Measurements from ENCODE around the gene ZNF423. TPM values are rescaled to one million over a fixed set of nuclear protein-coding genes. Genes with fewer than 3 reads are reported as not detected.

ZNF423 gene
- polyA plus RNA-seq, 1 of the 3 experiments (the other 2 are of a cell fraction) = 1.2 TPM

DNA sequence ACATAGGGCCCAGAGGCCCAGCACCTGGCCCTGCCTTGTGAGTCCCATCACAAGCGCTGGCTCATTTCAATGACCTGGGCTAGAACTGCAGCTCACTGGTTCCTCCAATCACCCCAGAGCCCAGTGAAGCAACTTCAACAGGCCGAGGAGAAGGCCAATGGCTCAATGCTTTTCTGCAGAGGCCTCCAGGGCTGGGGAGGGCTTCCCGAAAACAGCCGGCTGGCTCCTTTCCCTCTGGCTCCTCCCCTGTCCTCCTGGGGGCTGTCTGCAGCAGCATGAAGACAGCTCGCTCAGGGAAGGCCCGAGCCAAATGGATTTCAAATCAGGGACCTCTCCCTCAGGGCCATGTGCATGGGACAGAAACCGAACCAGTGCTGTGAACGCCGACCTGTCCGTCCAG lies 121.6 kb downstream of the ZNF423 start:
- 67% methylated on average over 5 of the region's 10 CpGs for WGBS (ENCODE audit: low lambda C conversion rate)
- DNase-seq = no peak

DNA sequence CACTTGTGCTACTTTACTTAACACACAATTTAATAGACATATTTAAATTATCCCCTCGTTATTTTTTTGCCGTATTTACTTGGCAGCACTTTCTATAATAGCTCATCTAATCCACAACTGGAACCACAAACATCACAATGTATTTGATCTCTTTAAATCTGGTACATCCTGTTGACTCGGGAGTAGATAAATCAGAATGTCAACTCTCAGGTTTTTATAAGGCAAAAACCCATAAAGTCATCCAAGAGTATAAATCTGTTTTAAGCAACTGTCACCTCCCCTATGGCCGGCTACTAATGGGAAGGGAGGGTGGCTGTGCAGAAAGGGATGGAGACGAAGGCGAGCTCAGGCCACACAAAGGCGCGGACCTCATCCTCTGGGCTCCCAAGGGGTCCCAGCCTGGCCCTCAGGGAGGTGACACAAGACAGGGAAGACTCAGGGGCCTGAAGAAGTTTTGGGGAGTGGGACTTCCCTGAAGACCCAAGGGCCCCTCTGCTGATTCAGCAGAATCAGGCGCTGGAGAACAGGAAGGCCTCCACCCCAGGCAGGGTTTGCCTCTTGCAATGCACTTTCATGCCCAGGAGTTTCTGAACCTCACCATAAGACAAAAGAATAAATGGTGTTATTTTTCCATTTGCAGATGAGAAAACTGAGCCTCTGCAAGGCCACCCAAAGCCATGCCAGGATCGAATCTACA lies 122.5 kb downstream of the ZNF423 start:
- H4K20me1 ChIP-seq (ENCODE audit: insufficient read depth) = no peaks in the 10 kb centered on the region
- ChIA-PET POLR2A (no interaction called here), CTCF (interaction anchor here (1.0 kb wide), 1 partner anchor 21 kb away, joined by 3 read pairs; no protein-coding TSS in a partner anchor)
- no peaks in the 10 kb centered on the region for H3K36me3 ChIP-seq (replicated peaks in 1 of 2; ENCODE audit: control insufficient read depth in 1 of 2, insufficient read depth in 2 of 2, low read length in 1 of 2)
- TF ChIP-seq, protein P1, sequence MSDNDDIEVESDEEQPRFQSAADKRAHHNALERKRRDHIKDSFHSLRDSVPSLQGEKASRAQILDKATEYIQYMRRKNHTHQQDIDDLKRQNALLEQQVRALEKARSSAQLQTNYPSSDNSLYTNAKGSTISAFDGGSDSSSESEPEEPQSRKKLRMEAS (IDR thresholded peaks at IDR 0.05; ENCODE audit: low read depth) = no peak
- TF ChIP-seq MXI1 (IDR thresholded peaks at IDR 0.05; ENCODE audit: low read depth, low read length) (no peak), TCF12 (IDR thresholded peaks at IDR 0.05) (no peak), EZH2phosphoT487 (IDR thresholded peaks at IDR 0.05; ENCODE audit: borderline replicate concordance, low read depth) (no peak)
- H3K9ac ChIP-seq = no peak overlapping the region
- H3K4me3 ChIP-seq (ENCODE audit: low read depth in 2 of 2, low read length in 1 of 2) = no peak overlapping the region
- no peaks in the 10 kb centered on the region for H3K27me3 ChIP-seq (ENCODE audit: insufficient read depth)
- H3K27ac ChIP-seq (ENCODE audit: low read depth in 2 of 2, low read length in 1 of 2) = no peak overlapping the region
- 67% methylated on average over 9 of the region's 10 CpGs for WGBS (ENCODE audit: low lambda C conversion rate)
- H3K4me2 ChIP-seq = no peak overlapping the region
- no peak for DNase-seq
- no peaks in the 10 kb centered on the region for H3K9me3 ChIP-seq
- H3K4me1 ChIP-seq (ENCODE audit: control insufficient read depth in 1 of 2, insufficient read depth in 2 of 2, low read depth in 1 of 2, low read length in 1 of 2) = peaks cover 0 to 11% of the 10 kb centered on the region in 2 experiments; a peak in 1 of 4 replicates
- H3K9me2 ChIP-seq = no peaks in the 10 kb centered on the region
- no peak overlapping the region for H2AFZ ChIP-seq (ENCODE audit: low read depth)
- no peaks in the 10 kb centered on the region for H3K79me2 ChIP-seq (ENCODE audit: insufficient read depth)
- no peaks in the 10 kb centered on the region for H3F3A ChIP-seq (replicated peaks; ENCODE audit: insufficient read depth)

More for the DNA sequence above, 121.6 kb downstream of the ZNF423 start:
- Histone ChIP-seq H3F3A (replicated peaks; ENCODE audit: insufficient read depth) (no peaks in the 10 kb centered on the region), H4K20me1 (ENCODE audit: insufficient read depth) (no peaks in the 10 kb centered on the region), H3K9me3 (no peaks in the 10 kb centered on the region), H3K4me1 (ENCODE audit: control insufficient read depth in 1 of 2, insufficient read depth in 2 of 2, low read depth in 1 of 2, low read length in 1 of 2) (peaks cover 0 to 18% of the 10 kb centered on the region in 2 experiments; a peak in 1 of 4 replicates), H3K4me3 (ENCODE audit: low read depth in 2 of 2, low read length in 1 of 2) (no peak overlapping the region), H3K27me3 (ENCODE audit: insufficient read depth) (no peaks in the 10 kb centered on the region), H3K36me3 (replicated peaks in 1 of 2; ENCODE audit: control insufficient read depth in 1 of 2, insufficient read depth in 2 of 2, low read length in 1 of 2) (no peaks in the 10 kb centered on the region), H2AFZ (ENCODE audit: low read depth) (no peak overlapping the region), H3K4me2 (no peak overlapping the region), H3K79me2 (ENCODE audit: insufficient read depth) (no peaks in the 10 kb centered on the region), H3K27ac (ENCODE audit: low read depth in 2 of 2, low read length in 1 of 2) (no peak overlapping the region; a peak in 1 of 4 replicates), H3K9me2 (no peaks in the 10 kb centered on the region), H3K9ac (no peak overlapping the region)
- TF ChIP-seq, protein P2, sequence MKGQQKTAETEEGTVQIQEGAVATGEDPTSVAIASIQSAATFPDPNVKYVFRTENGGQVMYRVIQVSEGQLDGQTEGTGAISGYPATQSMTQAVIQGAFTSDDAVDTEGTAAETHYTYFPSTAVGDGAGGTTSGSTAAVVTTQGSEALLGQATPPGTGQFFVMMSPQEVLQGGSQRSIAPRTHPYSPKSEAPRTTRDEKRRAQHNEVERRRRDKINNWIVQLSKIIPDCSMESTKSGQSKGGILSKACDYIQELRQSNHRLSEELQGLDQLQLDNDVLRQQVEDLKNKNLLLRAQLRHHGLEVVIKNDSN (IDR thresholded peaks at IDR 0.05; ENCODE audit: borderline replicate concordance, low read depth) = no peak
- ChIA-PET POLR2A (no interaction called here), CTCF (interaction anchor here (1.0 kb wide), 1 partner anchor 20 kb away, joined by 3 read pairs; no protein-coding TSS in a partner anchor)

DNA sequence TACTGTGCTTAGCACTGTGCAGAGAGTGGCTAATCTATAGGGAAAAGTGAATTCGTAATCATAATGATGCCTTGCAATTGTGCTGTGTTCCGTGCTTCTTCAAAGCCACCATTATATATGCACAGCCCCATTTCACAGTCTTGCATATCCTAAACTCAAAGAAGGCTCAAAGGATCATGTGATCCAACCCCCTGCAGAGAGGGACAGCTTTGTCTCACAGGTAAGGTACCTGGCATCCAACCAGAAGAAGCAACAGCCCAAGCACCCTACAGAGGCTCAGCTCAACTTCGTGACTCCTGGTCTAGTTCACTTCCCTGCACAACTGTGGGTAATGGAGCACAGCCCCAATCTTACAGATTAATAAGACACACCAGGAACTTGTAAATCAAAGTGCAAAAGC lies 124.0 kb downstream of the ZNF423 start:
- POLR2A ChIA-PET = no interaction called here
- Histone ChIP-seq H3K4me3 (ENCODE audit: low read depth in 2 of 2, low read length in 1 of 2) (no peak overlapping the region), H3K79me2 (ENCODE audit: insufficient read depth) (no peaks in the 10 kb centered on the region), H3F3A (replicated peaks; ENCODE audit: insufficient read depth) (no peaks in the 10 kb centered on the region), H3K4me2 (no peak overlapping the region), H3K27ac (ENCODE audit: low read depth in 2 of 2, low read length in 1 of 2) (no peak overlapping the region), H3K9me3 (no peaks in the 10 kb centered on the region), H3K27me3 (ENCODE audit: insufficient read depth) (no peaks in the 10 kb centered on the region), H3K4me1 (ENCODE audit: control insufficient read depth in 1 of 2, insufficient read depth in 2 of 2, low read depth in 1 of 2, low read length in 1 of 2) (peaks cover 0 to 2% of the 10 kb centered on the region in 2 experiments; a peak in 1 of 4 replicates), H3K9me2 (no peaks in the 10 kb centered on the region), H2AFZ (ENCODE audit: low read depth) (no peak overlapping the region), H3K9ac (no peak overlapping the region), H4K20me1 (ENCODE audit: insufficient read depth) (no peaks in the 10 kb centered on the region), H3K36me3 (replicated peaks in 1 of 2; ENCODE audit: control insufficient read depth in 1 of 2, insufficient read depth in 2 of 2, low read length in 1 of 2) (no peaks in the 10 kb centered on the region)
- 38% methylated on average over 3 of the region's 3 CpGs for WGBS (ENCODE audit: low lambda C conversion rate)
- CTCF ChIA-PET = interaction anchor here (1.1 kb wide), 1 partner anchor 125 kb away, joined by 3 read pairs; no protein-coding TSS in a partner anchor
- TF ChIP-seq FOXM1 (IDR thresholded peaks at IDR 0.05; ENCODE audit: low read depth) = no peak
- no peak for TF ChIP-seq ELF1 (IDR thresholded peaks at IDR 0.05)
- TF ChIP-seq RFX5 (IDR thresholded peaks at IDR 0.05; ENCODE audit: low read length) = no peak
- no peak for TF ChIP-seq NFIC (IDR thresholded peaks at IDR 0.05; ENCODE audit: borderline replicate concordance)
- TF ChIP-seq SMC3 (IDR thresholded peaks at IDR 0.05; ENCODE audit: low read depth, low read length) = no peak
- no peak for DNase-seq
